Testis (tissue), 3 donors: ENCODE measurements around the gene GSG1L. TPM values are rescaled to one million over a fixed set of nuclear protein-coding genes. Genes with fewer than 3 reads are reported as not detected.

Experiments used
- DNase-seq: peaks from one replicate; pipeline ENCODE4 v3.0.0-alpha.2; 2019
- H3K27ac ChIP-seq, 2 donors: fragments of 200-600 bp; sonication (generic); one replicate each; pipeline ENCODE4 v1.5.1; 2019
- H3K27me3 ChIP-seq: fragments of 200-600 bp; sonication (generic); one replicate; pipeline ENCODE4 v1.5.1; 2019
- H3K36me3 ChIP-seq: fragments of 200-600 bp; sonication (generic); one replicate; pipeline ENCODE4 v1.5.1; 2017; ENCODE audit warnings: low read depth; ENCODE audit errors: missing control alignments
- H3K4me1 ChIP-seq: fragments of 200-600 bp; sonication (generic); one replicate; pipeline ENCODE4 v1.5.1; 2019
- H3K4me3 ChIP-seq, 2 donors: fragments of 200-600 bp; sonication (generic); one replicate each; pipeline ENCODE4 v1.5.1; 2017 to 2019
- H3K9me3 ChIP-seq: fragments of 200-600 bp; sonication (generic); one replicate; pipeline ENCODE4 v1.5.1; 2017
- CTCF ChIP-seq, 3 experiments: fragments of 450-650 bp in 2 of 3; fragments of 200-600 bp in 1 of 3; sonication (generic) in 1 of 3; IDR thresholded peaks; one replicate each; pipeline ENCODE4 v1.5.1; 2016 to 2019; ENCODE audit warnings: antibody characterized with exemption in 3 of 3, mild to moderate bottlenecking in 2 of 3, moderate library complexity in 1 of 3
- POLR2A ChIP-seq: fragments of 450-650 bp; IDR thresholded peaks from one replicate; pipeline ENCODE4 v1.6.1; 2017; ENCODE audit warnings: antibody characterized with exemption, mild to moderate bottlenecking, moderate library complexity
- WGBS, 2 donors: methylation state at CpG; one replicate each; pipeline ENCODE4 v1.1.5; 2018; 5-methylcytosine and 5-hydroxymethylcytosine counted together
- intact Hi-C: fragments of 100-400 bp; cut with DNase I; formaldehyde crosslinking; loops from one replicate; pipeline ENCODE4 v1.15.1; 2023; ENCODE audit warnings: low total_unique reads
- polyA plus RNA-seq: library from polyadenylated mRNA; stranded (reverse); fragments of 350-450 nt; fragmentation: Illumina TruSeq; extraction: RNeasy Lipid Tissue Mini Kit (QIAGEN cat#74804); gene quantifications from one replicate; pipeline ENCODE4 v1.2.3, GENCODE V29; 2014; ENCODE audit warnings: low read depth, low replicate concordance; ENCODE audit not compliant: insufficient read depth
- total RNA-seq, 2 donors: library from RNA; depleted of rRNA; stranded (reverse); fragments of >200 nt; gene quantifications; one replicate each; pipeline ENCODE4 v1.2.3, GENCODE V29; 2016

Gene GSG1L
- total and polyA plus RNA-seq, 3 donors from 2014 or later, result 1.1 to 2.8 (median 1.9) TPM

DNA sequence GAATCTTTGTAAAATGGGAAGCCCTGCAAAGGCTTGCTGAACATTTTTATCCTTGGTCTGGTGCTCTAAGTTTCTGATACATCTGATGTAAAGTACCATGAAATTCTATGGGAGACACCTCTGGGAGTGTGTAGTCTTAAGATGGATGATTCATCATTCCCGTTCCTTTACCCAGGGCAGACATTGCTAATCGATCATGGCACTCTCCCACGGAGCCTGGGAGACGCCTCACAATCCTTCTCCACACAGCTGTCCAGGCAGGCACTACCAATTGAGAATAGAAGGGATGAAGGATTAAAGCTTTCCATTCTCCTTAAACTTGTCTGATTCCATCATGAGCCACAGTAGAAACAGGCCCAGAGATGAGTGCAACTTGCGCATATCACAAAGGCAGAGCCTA lies 144.8 kb downstream of the GSG1L start:
- no peaks in the 10 kb centered on the region for H3K27me3 ChIP-seq
- no peak overlapping the region for H3K4me3 ChIP-seq
- no peaks in the 10 kb centered on the region for H3K36me3 ChIP-seq
- TF ChIP-seq POLR2A, result no peak
- TF ChIP-seq CTCF (IDR thresholded peaks at IDR 0.05), result no peak
- H3K4me1 ChIP-seq, result no peaks in the 10 kb centered on the region
- intact Hi-C loops, result no loop called here
- no peak overlapping the region for H3K27ac ChIP-seq
- DNase-seq, result peak; percentile 30
- H3K9me3 ChIP-seq, result no peaks in the 10 kb centered on the region
- 54 to 55% methylated on average over 5 of the region's 5 CpGs for WGBS, 2 donors

DNA sequence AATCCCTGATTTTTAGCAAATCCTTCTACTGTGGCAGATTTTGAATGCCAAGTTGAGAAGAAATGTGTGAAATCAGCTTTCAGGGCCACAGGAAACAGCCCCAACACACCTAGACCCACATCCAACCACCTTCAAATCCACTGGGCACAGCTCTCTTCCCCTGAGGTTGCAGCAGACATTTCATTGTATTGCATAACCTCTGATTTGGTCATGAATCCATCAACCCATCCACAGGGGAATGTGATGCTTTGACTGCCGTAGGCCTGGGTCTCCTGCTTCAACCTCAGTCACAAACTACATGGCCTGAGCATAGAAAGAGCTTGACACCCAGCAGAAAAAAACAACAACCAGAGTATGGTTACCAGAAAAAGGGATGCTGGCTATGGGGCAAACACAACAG lies 145.6 kb downstream of the GSG1L start:
- Histone ChIP-seq H3K27me3 (no peaks in the 10 kb centered on the region), H3K4me1 (no peaks in the 10 kb centered on the region), H3K9me3 (no peaks in the 10 kb centered on the region), H3K36me3 (no peaks in the 10 kb centered on the region), H3K4me3 (no peak overlapping the region), H3K27ac (no peak overlapping the region)
- DNase-seq, result no peak
- whole genome bisulfite sequencing, 2 donors, result 67 to 76% methylated on average over 1 of the region's 1 CpG
- TF ChIP-seq POLR2A, result no peak
- TF ChIP-seq CTCF (IDR thresholded peaks at IDR 0.05), result no peak
- intact Hi-C loops, result no loop called here

DNA sequence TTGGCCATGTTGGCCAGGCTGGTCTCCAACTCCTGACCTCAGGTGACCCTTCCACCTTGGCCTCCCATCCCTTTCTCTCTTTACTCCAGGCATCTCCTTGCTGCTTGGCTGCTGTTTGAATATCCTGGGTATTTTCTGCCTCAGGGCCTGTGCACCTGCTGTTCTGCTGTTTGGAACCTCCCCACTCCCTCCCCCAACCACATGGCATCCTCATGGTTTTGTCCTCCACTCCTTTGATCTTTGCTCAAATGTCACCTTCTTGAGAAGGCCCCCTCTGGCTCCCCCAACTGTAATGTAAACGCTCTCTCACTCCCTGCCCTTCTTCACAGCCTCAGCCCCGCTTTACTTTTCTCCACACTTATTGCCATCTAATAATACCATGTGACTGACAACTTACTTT lies 152.0 kb downstream of the GSG1L start:
- TF ChIP-seq CTCF (IDR thresholded peaks at IDR 0.05) (no peak), POLR2A (no peak)
- no peaks in the 10 kb centered on the region for H3K27me3 ChIP-seq
- H3K9me3 ChIP-seq, result no peaks in the 10 kb centered on the region
- no peak overlapping the region for H3K4me3 ChIP-seq
- DNase-seq, result no peak
- intact Hi-C loops, result no loop called here
- H3K4me1 ChIP-seq, result no peaks in the 10 kb centered on the region
- no peaks in the 10 kb centered on the region for H3K36me3 ChIP-seq
- H3K27ac ChIP-seq, result no peak overlapping the region
- WGBS, 2 donors, result 49 to 56% methylated on average over 2 of the region's 2 CpGs

DNA sequence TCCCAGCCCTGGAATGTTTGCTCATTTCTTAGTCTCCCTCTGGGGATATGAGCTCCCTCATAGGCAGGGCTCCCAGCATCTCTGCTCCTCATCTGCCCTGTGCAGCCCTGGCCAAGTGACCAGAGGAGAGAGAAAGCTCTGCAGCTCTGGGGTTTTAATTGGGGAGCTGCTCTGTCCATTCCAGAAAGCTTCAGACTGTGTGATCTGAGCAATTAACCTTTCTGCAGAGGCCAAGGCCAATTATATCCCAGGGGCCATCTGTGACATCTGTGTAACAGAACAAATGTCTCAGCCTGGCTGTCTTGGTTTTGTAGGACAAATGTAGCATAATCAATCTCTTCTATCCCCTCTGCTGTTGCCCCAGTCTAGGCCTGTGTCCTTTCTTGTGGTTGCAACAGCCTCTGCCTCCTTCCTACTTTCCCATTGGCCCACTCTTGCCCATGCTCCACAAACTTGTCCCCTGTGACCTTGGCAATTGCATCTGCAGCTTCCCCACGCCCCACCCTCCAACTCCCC lies 156.0 kb downstream of the GSG1L start:
- Histone ChIP-seq H3K27ac (no peak overlapping the region), H3K4me1 (no peaks in the 10 kb centered on the region), H3K27me3 (no peaks in the 10 kb centered on the region), H3K36me3 (no peaks in the 10 kb centered on the region), H3K4me3 (no peak overlapping the region), H3K9me3 (no peaks in the 10 kb centered on the region)
- no peak for TF ChIP-seq POLR2A
- no peak for DNase-seq
- intact Hi-C loops, result no loop called here
- WGBS, 2 donors, result 60 to 75% methylated on average over 1 of the region's 1 CpG

DNA sequence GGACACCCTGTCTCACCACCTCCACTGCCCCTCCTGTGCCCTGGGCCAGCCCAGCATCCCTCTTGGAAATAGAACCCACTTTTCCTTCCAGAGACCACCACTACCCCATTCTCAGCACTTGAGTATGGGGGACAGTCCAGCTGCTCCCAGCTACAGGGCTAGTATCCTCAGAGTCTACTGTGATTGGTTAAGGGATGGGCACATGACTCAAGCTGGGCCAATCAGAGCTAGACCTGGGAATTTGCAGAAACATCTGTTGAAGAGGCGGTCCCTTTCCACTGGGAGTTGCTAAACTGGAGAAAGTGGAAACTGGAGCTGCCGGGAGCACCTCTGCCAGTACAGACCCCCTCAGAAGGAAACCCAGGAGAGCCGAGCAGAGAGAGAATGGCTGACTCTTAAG lies 156.6 kb downstream of the GSG1L start:
- 35 to 47% methylated on average over 2 to 3 of the region's 3 CpGs for WGBS, 2 donors
- Histone ChIP-seq H3K4me1 (no peaks in the 10 kb centered on the region), H3K9me3 (no peaks in the 10 kb centered on the region), H3K4me3 (peak overlapping the region in 1 of 2 donors; percentile 38), H3K36me3 (no peaks in the 10 kb centered on the region), H3K27me3 (no peaks in the 10 kb centered on the region), H3K27ac (no peak overlapping the region)
- DNase-seq, result peak; percentile 23
- no peak for TF ChIP-seq CTCF (IDR thresholded peaks at IDR 0.05)
- no peak for TF ChIP-seq POLR2A
- intact Hi-C loops, result no loop called here
